HG02642 (cell line): Measurements from ENCODE around the gene CDH18.

Experiments
- ATAC-seq: cut with Tn5 transposase; IDR thresholded peaks from one replicate; pipeline ENCODE4 v1.9.1; 2021; ENCODE audit warnings: mild to moderate bottlenecking; ENCODE audit not compliant: unreplicated experiment, poor library complexity

The CDH18 gene

DNA sequence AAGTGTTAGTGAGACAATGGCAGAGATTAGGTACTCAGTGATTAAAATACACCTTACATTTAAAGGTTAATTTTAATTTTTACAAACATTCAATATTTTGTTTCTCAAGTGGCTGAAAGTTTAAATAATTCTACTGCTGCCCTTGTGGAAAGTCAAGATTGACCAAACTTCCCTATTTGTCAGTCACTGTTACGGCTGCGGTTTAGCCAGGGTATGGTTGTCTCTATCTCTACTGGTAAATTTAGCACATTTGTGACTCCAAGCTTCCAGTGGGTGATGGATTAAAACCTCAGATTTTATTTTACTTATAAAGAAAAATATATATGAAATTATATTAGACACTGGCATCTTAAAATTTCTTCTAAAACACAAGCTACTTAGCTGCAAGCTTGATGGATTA is 368.4 kb downstream of the CDH18 start:
- ATAC-seq = no peak

DNA sequence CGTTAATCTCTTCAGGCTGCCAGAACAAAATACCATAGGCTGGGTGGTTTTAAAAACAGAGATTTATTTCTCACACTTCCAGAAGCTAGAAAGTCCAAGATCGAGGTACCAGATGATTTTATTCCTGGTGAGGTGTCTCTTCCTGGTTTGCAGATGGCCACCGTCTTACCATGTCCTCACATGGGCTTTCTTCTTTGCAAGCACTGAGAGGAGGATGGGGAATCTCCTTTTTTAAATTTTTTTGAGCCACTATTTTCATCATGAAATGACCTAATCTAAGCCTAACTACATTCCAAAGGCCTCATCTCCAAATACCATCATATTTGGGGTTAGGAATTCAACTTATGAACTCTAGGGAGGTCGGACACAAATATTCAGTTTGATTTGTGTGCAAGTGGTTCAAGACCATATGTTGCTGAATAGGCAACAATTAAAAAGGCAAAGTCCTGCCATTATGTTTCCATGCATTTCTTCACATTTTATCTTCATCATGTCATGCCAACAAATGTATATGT is 371.2 kb downstream of the CDH18 start:
- no peak for ATAC-seq

DNA sequence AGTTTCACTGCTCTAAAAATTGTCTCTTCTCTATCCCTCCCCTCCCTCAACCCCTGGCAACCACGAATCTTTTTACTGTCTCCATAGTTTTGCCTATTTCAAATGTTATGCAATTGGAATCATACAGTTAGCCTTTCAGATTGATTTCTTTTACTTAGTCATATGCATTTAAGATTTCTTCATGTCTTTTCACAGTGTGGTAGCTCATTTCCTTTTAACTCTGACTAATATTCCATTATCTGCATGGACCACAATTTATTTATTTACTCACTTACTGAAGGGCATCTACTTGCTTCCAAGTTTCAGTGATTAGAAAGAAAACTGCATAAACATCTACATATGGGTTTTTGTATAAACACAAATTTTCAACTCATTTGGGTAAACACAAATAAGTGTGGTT is 372.3 kb downstream of the CDH18 start:
- no peak for ATAC-seq

DNA sequence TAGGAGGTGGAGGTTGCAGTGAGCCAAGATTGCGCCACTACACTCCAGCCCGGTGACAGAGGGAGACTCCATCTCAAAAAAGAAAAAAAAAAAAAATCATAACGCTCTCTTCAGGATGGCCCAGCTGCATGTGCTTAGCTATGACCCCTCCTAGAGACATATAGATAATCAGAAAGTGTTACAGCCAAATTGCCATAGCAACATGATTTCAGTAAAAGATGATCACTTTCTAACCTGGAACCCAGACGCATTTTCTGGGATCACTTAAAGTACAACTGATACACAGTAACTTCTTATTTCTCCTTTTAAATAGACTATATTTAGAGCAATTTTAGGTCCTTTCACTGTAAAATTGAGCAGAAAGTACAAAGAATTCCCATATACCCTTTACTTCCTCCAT is 372.9 kb downstream of the CDH18 start:
- ATAC-seq = no peak

DNA sequence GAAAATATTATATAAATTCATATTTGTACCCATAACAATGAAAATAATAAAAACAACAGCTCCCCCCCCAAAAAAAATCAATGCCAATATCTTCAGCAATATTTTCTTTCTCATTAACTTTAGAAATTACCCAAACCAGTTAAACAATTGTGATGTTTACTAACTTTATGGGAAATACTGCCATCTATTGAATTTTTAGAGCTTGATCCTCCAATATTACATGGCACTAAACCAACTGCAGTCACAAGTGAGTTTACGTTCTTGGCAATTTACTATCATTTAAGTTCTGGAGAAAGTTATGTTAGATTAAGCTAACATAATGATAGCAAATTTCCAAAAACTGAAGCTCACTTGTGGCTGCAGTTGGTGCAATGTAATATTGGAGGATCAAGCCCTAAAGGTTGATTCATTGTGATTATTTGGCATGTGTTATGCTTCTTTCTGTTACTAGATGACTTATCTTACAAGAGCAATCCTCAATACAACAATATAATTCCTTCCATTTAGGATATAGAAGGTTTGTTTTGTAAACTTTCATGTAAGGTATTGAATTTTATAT is 379.5 kb downstream of the CDH18 start:
- ATAC-seq = no peak

DNA sequence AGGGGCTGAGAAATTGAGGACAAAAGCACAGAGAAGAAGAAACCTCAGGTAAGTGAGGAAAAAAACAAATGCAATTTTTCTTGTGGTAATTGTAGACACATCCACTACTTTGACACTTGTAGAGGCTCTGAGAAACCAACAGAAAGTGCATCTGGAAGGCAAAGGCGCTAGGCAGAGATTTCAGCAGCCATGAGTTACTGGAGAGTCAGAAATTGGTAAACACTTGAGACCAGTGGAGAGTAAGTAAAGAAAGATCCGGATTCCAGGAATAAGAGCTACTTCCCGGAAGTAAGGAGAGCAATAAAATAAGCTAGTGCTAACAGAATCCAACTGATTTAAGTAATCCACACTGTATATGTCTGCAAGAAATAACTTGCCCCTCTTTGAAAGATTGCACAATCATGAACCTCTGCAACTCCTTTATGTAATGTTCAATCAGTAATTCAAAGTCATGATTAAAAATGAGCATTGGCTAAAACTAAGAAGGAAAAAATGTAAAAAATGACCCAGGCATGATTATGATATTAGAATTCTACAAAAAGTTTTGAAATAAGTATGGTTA is 382.1 kb downstream of the CDH18 start:
- no peak for ATAC-seq

DNA sequence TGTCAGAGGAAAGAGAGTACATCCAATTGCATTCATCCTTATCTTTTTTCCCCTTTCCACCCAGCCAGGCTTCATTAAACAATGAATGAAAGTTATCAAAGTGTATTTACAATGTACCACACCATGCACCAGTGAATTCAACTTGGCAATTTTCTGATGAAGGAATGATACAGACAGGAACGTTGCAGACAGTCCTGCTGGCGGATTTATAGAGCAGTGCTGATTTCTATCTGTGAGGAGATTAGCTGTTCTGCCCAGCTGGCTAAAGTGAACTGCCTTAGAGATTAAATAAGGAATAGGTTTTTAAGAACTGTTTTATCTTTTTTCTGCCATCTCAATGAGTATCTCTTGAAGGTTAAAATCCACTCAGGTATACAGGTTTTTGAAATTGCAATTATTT is 403.9 kb downstream of the CDH18 start:
- no peak for ATAC-seq

DNA sequence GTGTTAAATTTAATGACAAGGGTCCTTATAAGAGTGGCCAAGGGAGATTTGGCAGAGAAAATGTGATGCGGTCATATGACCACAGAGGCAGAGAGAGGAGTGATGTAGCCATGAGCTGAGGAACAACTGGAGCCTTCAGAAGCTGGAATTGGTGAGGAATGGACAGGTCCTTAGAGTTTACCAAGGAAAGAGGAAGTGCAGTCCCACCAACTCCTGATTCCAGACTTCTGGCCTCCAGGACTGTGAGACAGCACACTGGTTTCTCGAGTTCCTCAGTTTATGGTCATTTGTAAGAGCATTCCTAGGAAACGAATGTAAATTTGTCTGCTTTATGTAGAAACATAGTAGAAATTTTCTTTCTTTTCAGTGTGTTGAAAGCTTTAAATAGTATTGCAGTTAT is 410.1 kb downstream of the CDH18 start:
- ATAC-seq = no peak

DNA sequence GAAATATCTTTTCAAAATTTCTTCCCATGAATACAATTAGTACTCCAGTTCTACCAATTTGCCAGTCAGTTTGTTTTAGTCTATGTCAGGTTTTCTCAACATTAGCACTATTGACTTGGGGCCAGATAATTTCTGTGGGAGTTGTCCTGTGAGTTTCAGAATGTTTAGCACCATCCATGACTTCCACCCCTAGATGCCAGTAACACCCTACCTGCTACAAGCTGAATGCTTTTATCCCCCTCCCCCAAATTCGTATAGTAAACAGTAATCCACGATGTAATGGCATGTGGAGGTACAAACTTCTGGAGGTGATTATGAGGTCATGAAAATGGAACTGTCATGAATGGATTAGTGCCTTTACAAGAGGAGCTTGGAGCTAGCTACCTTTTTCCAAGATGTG is 420.0 kb downstream of the CDH18 start:
- ATAC-seq = no peak

DNA sequence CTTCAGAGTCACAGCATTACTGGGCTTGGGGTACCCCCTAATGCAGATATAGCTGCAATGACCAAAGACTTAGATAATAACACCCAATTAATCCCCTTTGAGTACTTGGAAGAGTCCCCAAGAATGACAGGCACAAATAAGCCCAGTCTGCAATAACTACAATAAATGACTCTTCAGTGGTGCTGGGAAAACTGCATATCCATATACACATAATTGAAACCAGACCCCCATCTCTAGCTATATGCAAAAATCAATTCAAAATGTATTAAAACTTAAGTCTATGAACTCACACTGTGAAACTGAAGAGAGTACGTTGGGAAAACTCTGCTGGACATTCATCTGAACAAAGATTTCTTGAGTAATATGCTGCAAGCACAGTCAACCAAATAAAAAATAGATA is 422.5 kb downstream of the CDH18 start:
- ATAC-seq = no peak

DNA sequence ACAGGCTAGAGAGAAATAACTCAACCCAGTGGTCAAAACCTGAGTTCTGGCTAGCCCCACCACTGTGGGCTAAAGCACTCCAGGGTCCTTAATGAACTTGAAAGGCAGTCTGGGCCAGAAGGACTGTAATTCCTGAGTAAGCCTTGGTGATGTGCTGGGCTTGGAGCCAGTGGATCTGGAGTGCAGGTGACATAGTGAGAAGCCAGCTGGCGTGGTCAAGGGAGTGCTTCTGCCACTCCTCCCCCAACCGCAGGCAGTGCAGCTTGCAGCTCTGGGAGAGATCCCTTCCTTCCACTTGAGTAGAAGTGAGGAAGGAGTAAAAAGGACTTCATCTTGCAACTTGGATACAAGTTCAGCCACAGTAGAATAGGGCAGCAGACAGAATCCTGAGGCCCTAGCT is 424.0 kb downstream of the CDH18 start:
- ATAC-seq = no peak

DNA sequence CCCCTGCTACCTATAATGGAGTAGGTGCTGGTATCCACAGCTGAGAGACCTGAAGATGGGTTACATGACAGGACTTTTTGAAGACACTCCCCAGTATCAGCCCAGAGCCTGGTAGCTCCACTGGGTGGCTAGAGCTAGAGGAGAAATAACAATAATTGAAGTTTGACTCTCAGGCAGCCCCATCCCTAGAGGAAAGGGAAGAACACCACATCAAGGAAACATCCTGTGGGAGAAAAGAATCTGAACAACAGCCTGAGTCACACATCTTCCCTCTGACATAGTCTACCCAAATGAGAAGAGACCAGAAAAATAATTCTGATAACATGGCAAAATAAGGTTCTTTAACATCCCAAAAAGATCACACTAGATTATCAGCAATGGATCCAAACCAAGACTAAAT is 432.1 kb downstream of the CDH18 start:
- ATAC-seq = no peak

DNA sequence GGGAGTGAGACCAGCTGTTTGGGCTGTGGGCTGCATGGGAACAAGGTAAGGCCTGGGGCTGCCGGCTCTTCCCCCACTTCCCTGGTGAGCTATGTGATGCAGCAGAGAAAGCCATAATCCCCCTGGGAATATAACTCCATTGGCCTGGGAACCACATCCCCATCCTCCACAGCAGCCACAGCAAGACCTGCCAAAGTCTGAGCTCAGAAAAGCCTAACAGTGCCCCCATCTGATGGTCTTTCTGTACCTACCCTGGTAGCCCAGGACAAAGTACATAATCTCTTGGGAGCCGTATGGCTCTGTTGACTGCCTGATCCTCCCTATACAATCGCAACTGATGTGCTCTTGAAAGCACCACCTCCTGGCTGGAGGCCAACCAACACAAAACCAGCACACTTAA is 432.6 kb downstream of the CDH18 start:
- no peak for ATAC-seq

DNA sequence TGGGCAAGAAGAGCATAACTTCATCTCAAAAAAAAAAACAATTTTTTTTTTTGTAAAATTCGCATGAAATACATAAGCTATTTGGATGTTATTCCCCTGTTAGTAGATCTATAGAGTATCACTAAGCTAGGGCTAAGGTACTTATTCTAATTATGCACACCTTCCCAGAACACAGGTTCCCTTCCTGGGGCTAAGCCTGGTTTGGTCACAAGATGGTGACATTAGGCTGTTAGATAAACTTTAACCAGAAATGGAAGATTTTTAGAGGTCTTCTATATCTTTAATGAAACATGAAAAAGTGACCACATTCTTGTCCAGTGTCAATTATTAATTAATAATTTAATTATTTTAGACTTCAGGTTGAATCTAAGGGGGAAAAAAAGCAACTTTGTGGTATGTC is 433.5 kb downstream of the CDH18 start:
- ATAC-seq = no peak

DNA sequence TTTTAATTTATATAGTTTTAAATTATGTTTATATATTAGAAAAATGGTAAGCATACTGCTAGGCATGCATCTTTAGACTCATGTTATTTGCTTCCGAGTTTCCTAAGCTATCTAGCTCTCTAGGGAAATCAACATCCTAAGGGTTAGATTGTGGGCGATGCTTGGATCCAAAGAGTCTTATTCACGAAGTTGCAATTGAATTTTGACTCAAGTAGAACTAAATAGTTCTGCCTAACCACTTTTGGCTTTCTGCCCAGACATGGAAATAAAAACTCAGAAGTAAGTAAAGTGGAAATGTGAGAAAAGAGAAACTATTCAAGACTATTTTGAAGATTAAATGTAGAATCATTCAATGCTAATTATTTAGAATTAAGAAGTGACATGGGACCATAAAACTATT is 440.4 kb downstream of the CDH18 start:
- ATAC-seq = no peak

DNA sequence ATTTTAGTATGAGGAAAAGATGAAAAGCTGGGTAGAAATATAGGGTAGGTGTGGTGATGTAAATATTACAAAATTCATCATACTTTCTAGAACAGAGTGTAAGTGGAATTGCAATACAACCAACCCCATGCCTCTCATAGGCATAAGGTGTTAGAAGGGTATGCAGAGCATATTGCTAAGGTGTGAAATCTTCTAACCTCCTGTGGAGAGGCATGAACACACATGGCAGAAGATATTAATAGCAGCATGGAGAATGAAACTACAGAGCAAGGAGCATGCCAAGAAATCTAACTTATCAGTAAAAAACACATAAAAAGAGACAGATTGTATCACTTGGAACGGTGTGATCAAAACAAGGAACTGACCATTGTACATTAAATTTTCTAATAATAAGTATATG is 441.5 kb downstream of the CDH18 start:
- ATAC-seq = no peak

DNA sequence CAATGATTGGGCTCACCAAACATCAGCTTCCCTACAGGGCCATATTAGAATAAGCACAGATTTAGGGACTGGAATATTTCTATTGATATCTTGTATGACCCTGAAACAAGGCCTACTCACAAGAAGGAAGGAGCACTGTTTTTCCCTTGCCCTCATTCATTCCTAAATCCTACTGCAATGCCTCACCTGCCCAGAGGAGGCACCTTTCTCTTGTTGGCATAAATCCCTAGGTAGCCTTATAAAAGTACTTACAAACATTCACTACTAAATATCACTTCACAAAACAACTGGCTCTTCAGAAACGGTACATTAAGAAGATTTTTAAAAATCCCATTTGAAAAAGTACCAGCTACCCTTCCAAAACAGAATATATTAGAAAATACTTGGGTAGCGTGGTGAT is 449.4 kb downstream of the CDH18 start:
- no peak for ATAC-seq

DNA sequence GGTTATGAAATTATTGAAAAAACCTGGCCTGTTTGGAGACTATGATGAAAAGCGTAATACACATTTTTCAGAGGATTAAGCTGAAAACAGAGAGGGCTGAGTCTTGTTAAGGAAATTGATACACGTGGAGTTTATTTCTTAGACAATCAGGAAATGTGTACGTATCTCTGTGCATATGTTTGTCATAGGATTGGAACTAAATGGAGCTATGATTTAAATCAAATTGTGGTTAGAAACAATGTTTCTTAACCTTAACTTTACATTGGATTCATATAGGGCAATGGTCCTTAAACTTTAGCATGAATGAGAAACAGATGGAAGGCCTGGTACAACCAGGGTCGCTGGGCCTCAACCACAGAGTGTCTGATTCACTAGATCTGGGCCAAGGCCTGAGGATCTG is 451.6 kb downstream of the CDH18 start:
- ATAC-seq = no peak

DNA sequence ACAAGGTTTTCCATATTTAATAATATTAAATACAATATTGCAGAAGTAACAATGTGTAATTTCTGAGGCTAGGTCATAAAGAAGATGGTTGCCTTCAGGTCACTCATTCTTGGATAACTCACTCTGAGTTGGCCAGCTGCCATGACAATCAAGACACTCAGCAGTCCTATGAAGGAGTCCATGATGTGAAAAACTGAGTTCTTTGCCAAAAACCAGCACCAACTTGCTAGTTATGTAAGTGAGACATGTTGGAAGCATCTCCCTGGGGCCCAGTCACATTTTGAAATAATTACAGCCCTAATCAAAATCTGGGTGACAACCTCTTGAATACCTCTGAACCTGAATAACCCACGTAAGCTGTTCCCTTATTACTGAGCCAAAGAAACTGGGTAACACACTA is 453.2 kb downstream of the CDH18 start:
- no peak for ATAC-seq

DNA sequence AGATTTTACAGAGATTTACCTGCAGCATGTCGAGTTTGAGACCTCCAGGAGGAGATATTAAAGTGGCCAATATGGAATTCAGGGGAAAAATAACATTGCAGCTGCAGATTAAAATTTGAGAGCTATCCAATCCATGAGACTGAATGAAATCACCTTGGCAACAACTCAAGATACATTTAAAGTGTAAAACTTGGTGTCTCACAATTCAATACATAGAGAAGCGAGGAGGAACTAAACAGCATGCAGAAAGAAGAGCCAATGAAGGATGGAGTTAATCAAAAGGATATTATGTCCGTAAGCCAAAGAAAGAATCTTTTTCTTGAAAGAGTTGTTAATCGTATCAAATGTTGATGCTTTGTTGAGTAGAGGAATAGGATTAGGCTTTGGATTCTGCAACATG is 455.1 kb downstream of the CDH18 start:
- no peak for ATAC-seq

DNA sequence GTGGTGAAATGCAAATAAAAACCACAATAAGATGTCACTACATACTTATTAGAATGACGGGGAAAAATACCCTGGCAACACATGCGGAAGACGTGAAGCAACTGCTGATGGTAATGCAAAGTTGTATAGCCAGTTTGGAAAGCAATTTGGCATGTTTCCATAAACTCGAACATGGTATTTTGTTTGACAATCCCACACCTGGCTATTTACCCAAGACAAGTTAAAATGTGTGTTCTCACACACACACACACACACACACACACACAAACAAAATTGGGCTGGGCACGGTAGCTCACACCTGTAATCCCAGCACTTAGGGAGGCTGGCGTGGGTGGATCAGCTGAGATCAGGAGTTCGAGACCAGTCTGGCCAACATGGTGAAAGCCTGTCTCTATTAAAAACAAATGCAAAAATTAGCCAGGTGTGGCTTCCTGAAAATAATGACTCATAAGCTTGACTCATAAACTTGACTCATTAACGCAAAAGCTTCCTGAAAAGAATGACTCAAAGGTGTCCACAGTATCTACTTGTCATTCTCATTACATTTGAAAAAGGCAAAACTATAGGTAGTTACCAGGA is 456.5 kb downstream of the CDH18 start:
- ATAC-seq = no peak

DNA sequence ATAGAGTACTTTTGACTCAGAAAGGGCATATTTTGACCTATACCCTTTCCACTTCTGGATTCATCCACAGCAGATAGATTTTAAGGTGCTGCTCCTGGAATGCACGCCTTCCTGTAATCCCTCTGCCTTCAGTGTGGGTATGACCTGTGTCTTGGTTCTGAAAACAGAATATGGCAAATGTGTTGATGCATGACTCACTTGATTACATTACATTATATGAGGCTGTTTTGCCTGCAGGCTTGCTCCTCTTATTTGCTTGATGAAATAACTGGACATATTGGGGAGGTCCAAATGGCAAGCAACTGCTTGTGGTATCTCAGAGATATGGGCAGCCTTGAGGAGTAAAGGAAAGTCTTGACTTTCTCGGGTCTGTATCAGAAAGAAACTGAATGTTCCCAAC is 468.6 kb downstream of the CDH18 start:
- ATAC-seq = no peak
